OCI-LY7 (cell line): Measurements from ENCODE around the gene CD300LF. TPM values are rescaled to one million over a fixed set of nuclear protein-coding genes. Genes with fewer than 3 reads are reported as not detected.

ENCODE experiments used
- BruUV-seq: library from RNA; stranded (reverse); fragments of 400-500 nt; replicated peaks from 2 replicates; lab custom pipeline; 2021; lab: Mats Ljungman, UMichigan
- CTCF ChIA-PET: fragments of 300-600 bp; sonication (Branson Sonifier 250); formaldehyde crosslinking; loops from one replicate; lab custom pipeline; 2022; ENCODE audit warnings: antibody characterized with exemption; ENCODE audit not compliant: unreplicated experiment; lab: Charles Lee
- POLR2A ChIA-PET: fragments of 300-600 bp; sonication (Branson Sonifier 250); formaldehyde crosslinking; loops from one replicate; lab custom pipeline; 2022; ENCODE audit warnings: antibody characterized with exemption; lab: Charles Lee
- DNase-seq: peaks from one replicate; pipeline ENCODE4 v3.0.0-alpha.2; 2015; ENCODE audit warnings: low spot score
- H2AFZ ChIP-seq: fragments of 200-600 bp; sonication (generic), shearing (Covaris generic); 2 replicates; pipeline ENCODE4 v1.6.1; 2014; ENCODE audit warnings: mild to moderate bottlenecking, antibody characterized with exemption, low read length, moderate library complexity
- H3K27ac ChIP-seq: fragments of 200-600 bp; sonication (generic); 2 replicates; pipeline ENCODE4 v1.5.1; 2014; ENCODE audit warnings: mixed run types, low read depth, mild to moderate bottlenecking, moderate library complexity, low read length, inconsistent platforms; ENCODE audit not compliant: poor library complexity, severe bottlenecking
- H3K36me3 ChIP-seq: fragments of 200-600 bp; sonication (generic); 2 replicates; pipeline ENCODE4 v1.6.1; 2014; ENCODE audit warnings: mild to moderate bottlenecking, antibody characterized with exemption, low read length, moderate library complexity, mixed read lengths; ENCODE audit not compliant: insufficient read depth
- H3K4me1 ChIP-seq: fragments of 200-600 bp; sonication (generic); 2 replicates; pipeline ENCODE4 v1.5.1; 2014; ENCODE audit warnings: mild to moderate bottlenecking, low read length; ENCODE audit not compliant: insufficient read depth, poor library complexity, severe bottlenecking
- H3K4me2 ChIP-seq: fragments of 200-600 bp; sonication (generic); 2 replicates; pipeline ENCODE4 v1.6.1; 2014; ENCODE audit warnings: mild to moderate bottlenecking, low read length
- H3K4me3 ChIP-seq: fragments of 200-600 bp; sonication (generic); 2 replicates; pipeline ENCODE4 v1.5.1; 2014; ENCODE audit warnings: mild to moderate bottlenecking, low read depth, low read length; ENCODE audit not compliant: poor library complexity, severe bottlenecking
- H3K79me2 ChIP-seq: fragments of 200-600 bp; sonication (generic); 2 replicates; pipeline ENCODE4 v1.6.1; 2016; ENCODE audit warnings: low read depth, mild to moderate bottlenecking, low read length, moderate library complexity, mixed read lengths; ENCODE audit not compliant: insufficient read depth
- H3K9me2 ChIP-seq: fragments of 200-600 bp; sonication (generic); 2 replicates; pipeline ENCODE4 v1.6.1; 2016; ENCODE audit warnings: mild to moderate bottlenecking, low read length, mixed read lengths; ENCODE audit not compliant: insufficient read depth
- H3K9me3 ChIP-seq: fragments of 200-600 bp; sonication (generic); 2 replicates; pipeline ENCODE4 v1.6.1; 2014; ENCODE audit warnings: mild to moderate bottlenecking, mixed run types, low read length, mixed read lengths
- H4K20me1 ChIP-seq: fragments of 200-600 bp; sonication (generic); 2 replicates; pipeline ENCODE4 v1.6.1; 2014; ENCODE audit warnings: mild to moderate bottlenecking, antibody characterized with exemption, low read length, moderate library complexity, mixed read lengths; ENCODE audit not compliant: insufficient read depth
- CTCF ChIP-seq: fragments of 200-600 bp; sonication (generic); conservative IDR thresholded peaks from 2 replicates; pipeline ENCODE4 v1.5.1; 2014; ENCODE audit warnings: mild to moderate bottlenecking, antibody characterized with exemption, low read length, moderate library complexity, mixed read lengths
- EZH2phosphoT487 ChIP-seq: fragments of 200-600 bp; sonication (generic); IDR thresholded peaks from 2 replicates; pipeline ENCODE4 v1.6.1; 2018; ENCODE audit warnings: low read depth, borderline replicate concordance, mild to moderate bottlenecking, mixed run types, antibody characterized with exemption, low read length, moderate library complexity, mixed read lengths
- intact Hi-C: fragments of 100-400 bp; cut with micrococcal nuclease; formaldehyde crosslinking; loops from one replicate; pipeline ENCODE4 v1.10.0; 2022; ENCODE audit not compliant: unreplicated experiment
- total RNA-seq, 2 experiments: library from RNA; depleted of rRNA in 1 of 2; stranded (reverse); fragments of >200 nt in 1 of 2; shearing (Covaris generic) in 1 of 2; gene quantifications; 2 replicates each; pipeline ENCODE4 v1.2.3, GENCODE V29; 2014 to 2022

Gene CD300LF
- total RNA-seq, 2 experiments from 2014 or later, result not detected

GRCh38 chr17:74723891-74724290, 11.2 kb upstream of the CD300LF start:
- Histone ChIP-seq H3K4me2 (no peak overlapping the region), H3K4me1 (no peaks in the 10 kb centered on the region), H3K27ac (no peak overlapping the region), H2AFZ (no peak overlapping the region), H3K4me3 (no peak overlapping the region), H3K9me2 (no peaks in the 10 kb centered on the region), H3K36me3 (no peaks in the 10 kb centered on the region), H4K20me1 (no peaks in the 10 kb centered on the region), H3K9me3 (peaks cover 10% of the 10 kb centered on the region), H3K79me2 (no peaks in the 10 kb centered on the region)
- DNase-seq, result no peak
- POLR2A ChIA-PET, result interaction anchor here (0.5 kb wide), 1 partner anchor 49 kb away, joined by 4 read pairs; no protein-coding TSS in a partner anchor
- CTCF ChIA-PET, result no interaction called here
- no TSS peak for BruUV-seq
- intact Hi-C loops, result no loop called here
- TF ChIP-seq CTCF (no peak), EZH2phosphoT487 (no peak)

GRCh38 chr17:74722782-74723181, 10.1 kb upstream of the CD300LF start:
- no peak for DNase-seq
- Histone ChIP-seq H2AFZ (no peak overlapping the region), H3K79me2 (no peaks in the 10 kb centered on the region), H4K20me1 (no peaks in the 10 kb centered on the region), H3K9me3 (no peaks in the 10 kb centered on the region), H3K36me3 (no peaks in the 10 kb centered on the region), H3K9me2 (no peaks in the 10 kb centered on the region), H3K27ac (no peak overlapping the region), H3K4me1 (no peaks in the 10 kb centered on the region), H3K4me3 (no peak overlapping the region), H3K4me2 (no peak overlapping the region)
- ChIA-PET POLR2A (interaction anchor here (0.7 kb wide), 1 partner anchor 35 kb away, joined by 4 read pairs; no protein-coding TSS in a partner anchor), CTCF (no interaction called here)
- intact Hi-C loops, result no loop called here
- no TSS peak for BruUV-seq
- no peak for TF ChIP-seq EZH2phosphoT487
- no peak for TF ChIP-seq CTCF

GRCh38 chr17:74720506-74720905, 7.8 kb upstream of the CD300LF start:
- no peak overlapping the region for H3K4me2 ChIP-seq
- H3K4me3 ChIP-seq, result no peak overlapping the region
- intact Hi-C loops, result no loop called here
- H3K27ac ChIP-seq, result no peak overlapping the region
- ChIA-PET POLR2A (interaction anchor here (0.5 kb wide), 1 partner anchor 58 kb away, joined by 5 read pairs; no protein-coding TSS in a partner anchor), CTCF (no interaction called here)
- TF ChIP-seq CTCF (no peak), EZH2phosphoT487 (no peak)
- H3K4me1 ChIP-seq, result no peaks in the 10 kb centered on the region
- H3K9me3 ChIP-seq, result no peaks in the 10 kb centered on the region
- DNase-seq, result no peak
- H3K9me2 ChIP-seq, result no peaks in the 10 kb centered on the region
- H2AFZ ChIP-seq, result no peak overlapping the region
- no peaks in the 10 kb centered on the region for H3K79me2 ChIP-seq
- H4K20me1 ChIP-seq, result no peaks in the 10 kb centered on the region
- no TSS peak for BruUV-seq
- H3K36me3 ChIP-seq, result no peaks in the 10 kb centered on the region
